Left lobe of liver (tissue), 2 donors: ENCODE measurements around the gene POLD3. TPM values are rescaled to one million over a fixed set of nuclear protein-coding genes. Genes with fewer than 3 reads are reported as not detected.

Source experiments
- ATAC-seq: fragments of 200-7000 bp; cut with Tn5 transposase; one replicate; pipeline ENCODE4 v1.9.1; 2020; ENCODE audit warnings: mild to moderate bottlenecking, moderate library complexity
- DNase-seq: peaks from one replicate; pipeline ENCODE4 v3.0.0-alpha.2; 2020; ENCODE audit warnings: low spot score
- total RNA-seq: library from RNA; stranded (reverse); gene quantifications from one replicate; pipeline ENCODE4 v1.2.1, GENCODE V29; 2021
- donor health status: DM: no; HTN: no; CAD: no; lungs with moderate emphysema.
- donor health status: DM: no; HTN: yes; CAD: no.

POLD3 gene
- total RNA-seq, 1 donor from 2014 or later: 3.0 TPM

GRCh38 chr11:74672332-74672955, 80.1 kb downstream of the POLD3 start:
- ATAC-seq (no peak), DNase-seq (no peak)

DNA sequence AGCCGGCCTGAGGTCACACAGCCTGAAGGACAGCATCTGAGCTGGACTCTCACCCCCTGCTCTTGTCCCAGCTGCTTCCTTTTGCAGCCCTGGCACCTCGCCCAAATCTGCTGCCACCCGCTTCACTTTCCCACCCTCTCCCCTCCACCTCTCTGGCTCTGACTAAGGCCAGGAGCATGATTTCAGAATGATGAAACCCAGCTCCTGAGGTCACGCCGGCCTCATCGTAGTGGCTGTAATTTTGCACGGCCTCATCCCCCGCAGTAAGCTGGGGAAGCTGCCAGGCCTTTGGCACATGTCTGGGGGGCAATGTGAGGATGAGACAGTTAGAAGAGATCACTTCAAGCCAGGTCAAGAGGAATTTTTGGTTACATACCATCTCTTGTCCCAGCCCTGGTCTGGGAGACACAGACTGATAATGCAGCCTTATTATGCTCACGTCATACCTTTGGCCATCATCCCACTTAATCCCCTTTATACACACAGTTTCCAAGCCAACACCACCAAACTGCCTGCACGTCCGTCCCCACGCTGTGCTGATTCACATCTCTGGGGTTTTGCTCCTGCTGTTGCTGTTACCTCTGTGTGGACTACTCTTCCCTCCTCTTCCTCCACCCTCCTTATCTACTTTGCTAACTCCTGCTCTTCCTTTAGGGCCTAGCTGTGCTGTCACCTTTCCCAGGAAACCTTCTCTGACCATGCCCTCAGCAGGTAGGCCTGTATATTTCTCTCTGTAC, 80.7 kb downstream of the POLD3 start:
- peak; percentile 67 for ATAC-seq
- peak; percentile 41 for DNase-seq

DNA sequence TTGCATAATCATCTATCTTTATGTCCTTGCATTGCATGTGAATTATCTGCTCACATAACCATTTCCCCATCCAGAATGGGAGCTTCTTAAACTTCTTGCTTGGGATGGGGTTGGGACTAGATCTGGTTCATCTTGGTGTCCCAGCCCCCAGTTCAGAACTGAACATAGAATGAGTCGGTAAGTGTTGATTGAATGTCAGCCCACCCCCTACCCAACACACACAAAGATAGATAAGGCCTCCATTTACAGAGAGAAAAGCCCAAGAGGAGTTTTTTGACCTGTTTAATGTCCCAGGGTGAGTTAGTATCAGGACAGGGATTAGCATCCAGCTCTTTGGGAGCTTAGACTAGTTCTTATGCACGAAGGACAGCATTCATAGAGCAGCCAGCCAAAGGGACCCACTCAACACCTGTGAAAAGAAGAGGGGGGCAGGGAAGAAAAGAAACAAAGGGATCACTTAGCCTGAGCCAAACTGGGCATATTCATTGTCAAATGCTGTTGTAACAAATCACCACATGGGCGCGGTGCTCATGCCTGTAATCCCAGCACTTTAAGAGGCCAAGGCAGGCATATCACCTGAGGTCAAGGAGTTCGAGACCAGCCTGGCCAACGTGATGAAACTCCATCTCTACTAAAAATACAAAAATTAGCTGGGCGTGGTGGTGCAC, 81.4 kb downstream of the POLD3 start:
- ATAC-seq: no peak
- DNase-seq: peak; percentile 22

DNA sequence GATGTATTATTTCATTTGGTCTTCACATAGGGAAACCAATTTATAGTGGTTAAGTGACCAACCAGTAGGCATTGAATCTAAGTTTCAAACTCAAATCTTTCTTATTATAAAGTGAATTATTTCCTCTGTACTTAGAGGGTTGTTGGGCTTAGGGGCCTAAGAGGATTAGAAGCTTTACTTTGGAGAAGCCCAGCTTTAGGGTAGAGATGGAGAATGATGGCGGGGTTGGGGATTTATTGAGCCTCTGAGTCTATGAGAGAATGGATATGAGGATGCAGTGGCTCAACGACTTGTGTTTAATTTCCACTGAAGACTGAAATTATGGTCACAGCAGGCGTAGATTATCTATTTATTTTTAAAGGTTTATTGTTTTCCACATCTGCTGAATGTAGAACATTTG, 83.4 kb downstream of the POLD3 start:
- no peak for ATAC-seq
- DNase-seq: no peak

- ATAC-seq: no peak
- peak; percentile 16 for DNase-seq
These were observed 84.2 kb downstream of the POLD3 start for GRCh38 chr11:74676596-74676995.

DNA sequence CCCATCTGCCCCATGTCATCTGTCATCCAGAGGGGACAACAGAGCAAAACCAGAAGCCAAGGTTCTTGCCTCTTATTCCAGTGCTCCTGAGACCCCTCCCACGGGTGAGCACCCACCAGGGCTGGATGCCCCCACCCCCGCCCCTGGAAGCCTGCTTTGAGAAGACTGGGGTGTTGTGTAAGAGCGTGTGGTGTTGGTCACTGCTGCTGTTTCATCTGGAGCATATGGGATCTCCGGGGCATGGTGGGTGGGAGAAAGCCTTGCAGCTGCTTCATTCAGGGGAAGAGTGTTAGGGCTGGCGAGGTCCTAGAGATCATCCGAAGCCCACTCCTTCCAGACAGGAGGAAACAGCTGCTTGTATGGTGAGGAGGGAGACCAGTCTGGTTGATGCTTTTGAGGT, 84.7 kb downstream of the POLD3 start:
- DNase-seq: peak; percentile 26
- no peak for ATAC-seq

DNA sequence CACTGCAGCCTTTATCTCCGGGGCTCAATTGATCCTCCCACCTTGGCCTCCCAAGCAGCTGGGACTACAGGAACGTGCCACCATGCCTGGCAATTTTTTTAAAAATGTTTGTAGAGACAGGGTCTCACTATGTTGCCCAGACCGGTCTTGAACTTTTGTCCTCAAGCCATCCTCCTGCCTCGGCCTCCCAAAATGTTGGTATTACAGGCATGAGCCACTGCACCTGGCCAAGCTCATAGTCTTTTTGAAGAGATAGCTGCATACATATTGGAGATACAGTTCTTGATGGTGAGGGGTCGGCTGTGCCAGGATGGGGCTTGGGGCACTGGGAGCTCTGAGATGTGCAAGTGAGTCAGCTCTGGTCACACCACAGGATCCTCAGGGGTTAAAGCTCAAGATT, 85.7 kb downstream of the POLD3 start:
- DNase-seq (peak; percentile 10), ATAC-seq (no peak)

- DNase-seq: peak; percentile 33
- no peak for ATAC-seq
These were observed 86.5 kb downstream of the POLD3 start for GRCh38 chr11:74678591-74679512.

GRCh38 chr11:74679513-74679865, 87.1 kb downstream of the POLD3 start:
- DNase-seq: peak; percentile 38
- ATAC-seq: no peak

DNA sequence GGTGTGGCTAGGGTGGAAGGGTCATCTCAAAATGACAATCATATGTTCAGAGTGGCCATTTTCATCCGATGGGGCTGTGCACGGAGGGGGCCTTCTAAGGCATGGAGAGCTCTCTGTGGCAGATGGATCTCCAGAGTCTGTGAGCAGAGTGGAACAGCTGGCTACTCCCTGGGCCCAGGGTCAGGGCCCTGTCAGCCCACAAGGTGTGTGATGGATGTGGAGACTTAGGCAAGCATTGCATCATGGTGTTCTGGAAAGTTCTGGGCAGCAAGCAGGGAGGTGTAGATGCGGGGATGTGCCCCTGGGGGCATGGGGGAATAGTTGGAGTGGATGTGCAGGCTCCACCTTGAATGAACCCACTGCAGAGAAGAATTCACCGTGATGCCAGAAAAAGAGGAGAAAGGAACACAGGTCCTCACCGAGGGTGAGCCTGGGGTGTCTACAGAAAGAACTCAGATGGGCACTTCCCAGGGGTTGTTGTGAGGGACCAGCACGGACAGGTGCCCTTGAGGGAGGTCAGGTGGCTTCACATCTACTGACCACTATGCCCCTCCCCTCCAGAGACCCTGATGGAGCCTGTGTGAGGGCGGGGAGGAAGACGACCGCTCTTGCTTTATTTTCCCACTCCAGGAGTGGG, 87.8 kb downstream of the POLD3 start:
- no peak for ATAC-seq
- peak; percentile 39 for DNase-seq

DNA sequence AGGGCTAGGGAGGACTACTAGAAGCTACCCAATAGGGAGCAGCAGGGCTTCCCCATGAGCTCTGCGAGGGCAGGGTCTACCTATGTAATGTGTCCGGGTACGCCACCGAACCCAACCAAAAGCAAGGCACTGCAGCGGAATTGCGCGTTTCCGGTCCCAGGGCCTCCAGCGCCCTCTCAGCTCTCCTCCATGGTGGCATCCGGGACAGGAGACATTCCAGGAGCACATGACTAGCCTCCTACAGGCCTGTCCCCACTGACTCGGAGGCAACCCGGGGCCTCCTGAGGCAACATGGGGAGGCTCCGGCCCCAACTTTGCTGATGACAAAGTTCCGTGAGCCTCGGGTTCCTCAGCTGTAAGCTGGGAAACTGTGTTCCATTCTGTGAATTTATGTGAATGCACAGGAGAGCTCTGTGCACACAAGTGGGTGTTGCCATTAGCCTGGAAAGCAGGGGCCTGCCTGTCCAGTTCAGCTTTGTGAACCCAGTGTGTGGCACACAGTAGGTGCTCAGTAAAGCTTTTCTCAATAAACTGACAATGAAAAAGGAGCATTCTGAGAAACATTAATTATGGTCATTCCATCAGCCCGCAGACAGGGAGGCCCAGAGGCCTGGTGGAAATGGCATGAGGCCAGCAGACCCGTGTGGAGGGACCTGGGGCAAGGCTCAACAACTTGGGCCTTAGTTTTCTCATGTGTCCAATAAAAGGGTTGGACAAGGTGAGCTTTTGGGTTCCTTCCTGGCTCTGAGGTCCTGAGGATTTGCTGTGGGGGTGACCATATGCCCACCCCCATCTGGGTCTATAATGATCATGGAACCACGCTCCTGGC, 88.5 kb downstream of the POLD3 start:
- DNase-seq: peak; percentile 37
- no peak for ATAC-seq

GRCh38 chr11:74681686-74682651, 89.6 kb downstream of the POLD3 start:
- ATAC-seq: peak; percentile 92
- peak; percentile 85 for DNase-seq

DNA sequence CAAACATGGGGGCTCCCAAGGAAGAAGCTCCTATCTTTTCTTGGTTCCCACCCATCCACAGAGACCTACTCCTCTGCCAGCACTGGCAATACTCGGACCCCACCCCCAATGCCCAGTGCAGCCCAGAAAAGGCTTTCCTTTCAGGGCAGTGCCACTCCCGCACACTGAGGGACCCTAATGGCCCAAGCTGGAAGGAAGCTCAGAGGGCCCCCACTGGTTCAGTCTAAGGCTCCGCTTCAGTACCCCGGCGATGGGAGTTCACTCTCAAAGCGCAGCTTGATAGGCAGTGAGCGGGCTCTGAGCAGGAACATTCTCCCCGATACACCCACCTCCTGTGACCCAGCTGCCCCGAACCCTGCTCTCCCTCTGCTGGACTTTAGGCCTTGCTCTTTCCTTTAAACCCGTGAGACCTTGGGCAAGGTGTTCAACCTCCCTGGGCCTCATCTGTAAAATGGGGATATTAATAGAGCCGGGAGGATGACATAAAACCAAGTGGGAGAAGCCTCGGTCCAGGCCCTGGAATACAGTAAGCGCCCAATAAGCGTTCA, 90.4 kb downstream of the POLD3 start:
- DNase-seq (no peak), ATAC-seq (no peak)

DNA sequence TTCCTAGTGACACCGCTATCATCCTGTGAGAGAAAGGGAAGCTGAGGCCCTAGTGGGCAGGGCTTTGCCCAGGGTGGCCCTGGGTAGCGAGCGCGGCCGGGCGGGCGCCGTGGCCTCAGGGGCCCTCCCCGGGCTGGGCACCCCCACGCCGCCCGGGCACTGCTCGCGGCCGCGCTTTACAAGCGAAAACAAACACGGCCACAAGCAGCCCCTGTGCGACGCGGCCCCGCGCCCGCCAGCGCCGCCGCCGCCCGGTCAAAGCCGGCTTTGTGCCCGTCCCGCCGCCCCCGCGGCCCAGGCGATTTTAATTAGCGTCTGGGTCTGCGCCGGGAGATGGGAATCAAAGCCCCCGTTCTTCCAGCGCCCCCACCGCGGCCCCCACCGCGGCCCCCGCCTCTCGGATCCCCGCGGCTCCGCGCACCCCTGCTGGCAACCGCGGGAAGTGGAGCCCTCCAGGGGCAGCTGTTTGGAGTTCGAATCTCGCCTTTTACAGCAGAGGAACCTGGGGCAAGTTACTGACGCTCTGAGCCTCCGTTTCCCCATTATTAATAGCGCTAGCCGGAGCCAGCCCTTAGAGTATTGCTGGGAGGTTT, 91.0 kb downstream of the POLD3 start:
- ATAC-seq: peak; percentile 41
- no peak for DNase-seq

GRCh38 chr11:74683941-74684481, 91.6 kb downstream of the POLD3 start:
- no peak for ATAC-seq
- DNase-seq: no peak

- ATAC-seq: no peak
- no peak for DNase-seq
These were observed 92.3 kb downstream of the POLD3 start for GRCh38 chr11:74684661-74685060.

DNA sequence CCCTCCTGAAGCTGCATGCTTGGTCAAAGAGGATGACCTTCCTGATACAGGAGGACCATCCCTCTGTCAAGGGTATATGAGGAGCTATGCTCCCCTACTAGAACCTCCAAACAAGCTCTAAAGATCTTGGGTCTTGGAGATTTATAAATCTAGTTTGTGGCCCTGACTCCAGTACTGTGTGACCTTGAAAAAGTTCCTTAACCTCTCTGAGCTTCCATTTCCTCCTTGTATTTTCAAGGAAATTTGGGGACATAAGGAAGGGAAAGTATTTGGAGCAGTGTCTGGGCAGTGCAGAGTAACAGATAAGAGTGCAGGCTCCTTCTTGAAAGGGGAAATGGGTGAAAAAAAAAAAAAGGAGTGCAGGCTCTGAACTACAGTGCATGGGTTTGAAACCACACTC, 93.0 kb downstream of the POLD3 start:
- ATAC-seq (no peak), DNase-seq (no peak)

GRCh38 chr11:74685905-74686304, 93.5 kb downstream of the POLD3 start:
- ATAC-seq: no peak
- no peak for DNase-seq
